Panc1 (cell line): ENCODE data around the gene MYH13. TPM values are rescaled to one million over a fixed set of nuclear protein-coding genes. Genes with fewer than 3 reads are reported as not detected.

Experiments
- ATAC-seq: fragments of 200-7000 bp; cut with Tn5 transposase; 2 replicates; pipeline ENCODE4 v1.9.1; 2020; ENCODE audit warnings: mild to moderate bottlenecking, moderate library complexity
- BruUV-seq: library from RNA; stranded (reverse); fragments of 400-500 nt; replicated peaks from 2 replicates; lab custom pipeline; 2021; lab: Mats Ljungman, UMichigan
- CTCF ChIA-PET: fragments of 300-600 bp; sonication (Branson Sonifier 250); formaldehyde crosslinking; loops from one replicate; lab custom pipeline; 2022; ENCODE audit warnings: antibody characterized with exemption; lab: Charles Lee
- POLR2A ChIA-PET: fragments of 300-600 bp; sonication (Branson Sonifier 250); formaldehyde crosslinking; loops from one replicate; lab custom pipeline; 2022; ENCODE audit warnings: antibody characterized with exemption; lab: Charles Lee
- DNase-seq: peaks from one replicate; pipeline ENCODE4 v3.0.0-alpha.2; 2010; ENCODE audit warnings: low read depth, low spot score
- H3K27ac ChIP-seq: 2 replicates; pipeline ENCODE4 v1.5.1; 2011; ENCODE audit warnings: mild to moderate bottlenecking, low read length, inconsistent platforms
- H3K27me3 ChIP-seq: fragments of 200-500 bp; sonication (Bioruptor generic); 2 replicates; pipeline ENCODE4 v1.6.0; 2014; ENCODE audit warnings: low read length, inconsistent platforms; ENCODE audit not compliant: control insufficient read depth, insufficient read depth
- H3K36me3 ChIP-seq: fragments of 200-500 bp; sonication (Bioruptor generic); 2 replicates; pipeline ENCODE4 v1.5.1; 2014; ENCODE audit warnings: inconsistent platforms, mild to moderate bottlenecking, low read length, moderate library complexity; ENCODE audit not compliant: control insufficient read depth, insufficient read depth
- H3K4me1 ChIP-seq: 2 replicates; pipeline ENCODE4 v1.5.1; 2011; ENCODE audit warnings: inconsistent platforms, mild to moderate bottlenecking, low read length, moderate library complexity; ENCODE audit not compliant: control insufficient read depth, insufficient read depth
- H3K4me3 ChIP-seq, 2 experiments: 2 replicates each; pipeline ENCODE4 v1.5.1; 2011 to 2012; ENCODE audit warnings: low read depth in 2 of 2, low read length in 2 of 2, mild to moderate bottlenecking in 2 of 2, inconsistent platforms in 1 of 2, moderate library complexity in 1 of 2
- H3K9me3 ChIP-seq: fragments of 200-500 bp; sonication (Bioruptor generic); 2 replicates; pipeline ENCODE4 v1.5.1; 2014; ENCODE audit warnings: low read depth, mild to moderate bottlenecking, inconsistent platforms, low read length, moderate library complexity; ENCODE audit not compliant: control insufficient read depth, insufficient read depth
- CTCF ChIP-seq: fragments of 450-650 bp; IDR thresholded peaks from 2 replicates; pipeline ENCODE4 v1.5.1; 2017; ENCODE audit warnings: mild to moderate bottlenecking
- POLR2AphosphoS5 ChIP-seq: IDR thresholded peaks from 2 replicates; pipeline ENCODE4 v1.6.1; 2012; ENCODE audit warnings: mild to moderate bottlenecking, low read depth, low read length, moderate library complexity
- REST ChIP-seq, 2 experiments: IDR thresholded peaks; 2 replicates each; pipeline ENCODE4 v1.6.1; 2011 to 2012; ENCODE audit warnings: low read depth in 2 of 2, control low read depth in 1 of 2, low read length in 1 of 2, mild to moderate bottlenecking in 1 of 2, moderate library complexity in 1 of 2; ENCODE audit not compliant: insufficient read depth in 1 of 2
- SIN3A ChIP-seq: IDR thresholded peaks from 2 replicates; pipeline ENCODE4 v1.6.1; 2012; ENCODE audit warnings: low read depth, mild to moderate bottlenecking, low read length, moderate library complexity, borderline replicate concordance; ENCODE audit not compliant: insufficient read depth
- TCF7L2 ChIP-seq: IDR thresholded peaks from 2 replicates; pipeline ENCODE4 v1.6.1; 2011; ENCODE audit warnings: mild to moderate bottlenecking, low read depth, low read length, inconsistent platforms
- in situ Hi-C: cut with HindIII; loops from 2 replicates; pipeline ENCODE4 v1.10.0; 2016; ENCODE audit warnings: low sequenced_read_pairs, low pct_unique_long_range_greater_than_20kb
- intact Hi-C: fragments of 100-400 bp; cut with micrococcal nuclease; formaldehyde crosslinking; loops from one replicate; pipeline ENCODE4 v1.10.0; 2022; ENCODE audit not compliant: unreplicated experiment
- total RNA-seq: library from RNA; stranded (reverse); gene quantifications from one replicate; pipeline ENCODE4 v1.2.1, GENCODE V29; 2021; ENCODE audit not compliant: unreplicated experiment

The MYH13 gene
- total RNA-seq, 1 experiment from 2014 or later = not detected

GRCh38 chr17:10380631-10381408 is 8.0 kb upstream of the MYH13 start:
- ChIA-PET POLR2A (no interaction called here), CTCF (no interaction called here)
- BruUV-seq = no TSS peak

GRCh38 chr17:10370016-10370608 is 2.7 kb downstream of the MYH13 start:
- no peaks in the 10 kb centered on the region for H3K9me3 ChIP-seq
- no TSS peak for BruUV-seq
- no peaks in the 10 kb centered on the region for H3K27me3 ChIP-seq
- in situ Hi-C loops (no loop called here), intact Hi-C loops (no loop called here)
- no peak overlapping the region for H3K4me3 ChIP-seq
- CTCF ChIA-PET = interaction anchor here (0.6 kb wide), 1 partner anchor 296 kb away, joined by 4 read pairs; no protein-coding TSS in a partner anchor
- POLR2A ChIA-PET = no interaction called here
- TF ChIP-seq SIN3A (no peak), POLR2AphosphoS5 (no peak), CTCF (no peak), TCF7L2 (no peak), REST (IDR thresholded peaks at IDR 0.05; ENCODE audit: insufficient read depth in 1 of 2, low read depth in 2 of 2, low read length in 1 of 2) (no peak)
- no peaks in the 10 kb centered on the region for H3K4me1 ChIP-seq
- ATAC-seq (no peak), DNase-seq (no peak)
- H3K36me3 ChIP-seq = no peaks in the 10 kb centered on the region
- H3K27ac ChIP-seq = no peak overlapping the region

More at GRCh38 chr17:10380631-10381408, 8.0 kb upstream of the MYH13 start:
- in situ Hi-C loops = no loop called here
- Histone ChIP-seq H3K27me3 (no peaks in the 10 kb centered on the region), H3K4me3 (no peak overlapping the region), H3K9me3 (no peaks in the 10 kb centered on the region), H3K27ac (no peak overlapping the region), H3K36me3 (no peaks in the 10 kb centered on the region), H3K4me1 (no peaks in the 10 kb centered on the region)
- intact Hi-C loops = no loop called here
- no peak for DNase-seq
- no peak for ATAC-seq
- no peak for TF ChIP-seq SIN3A
- TF ChIP-seq TCF7L2 = no peak

- H3K4me1 ChIP-seq = no peaks in the 10 kb centered on the region
- TF ChIP-seq TCF7L2 = no peak
- no peak for TF ChIP-seq REST (IDR thresholded peaks at IDR 0.05; ENCODE audit: insufficient read depth in 1 of 2, low read depth in 2 of 2, low read length in 1 of 2)
- no peak for TF ChIP-seq POLR2AphosphoS5
- TF ChIP-seq CTCF = no peak
- no peak for TF ChIP-seq SIN3A
- POLR2A ChIA-PET = no interaction called here
- ATAC-seq = no peak
- CTCF ChIA-PET = no interaction called here
- no peaks in the 10 kb centered on the region for H3K27me3 ChIP-seq
- H3K4me3 ChIP-seq = no peak overlapping the region
- no peak for DNase-seq
- in situ Hi-C loops = no loop called here
- H3K27ac ChIP-seq = no peak overlapping the region
- H3K36me3 ChIP-seq = no peaks in the 10 kb centered on the region
- H3K9me3 ChIP-seq = no peaks in the 10 kb centered on the region
- intact Hi-C loops = no loop called here
- no TSS peak for BruUV-seq
These were observed 3.6 kb downstream of the MYH13 start for GRCh38 chr17:10369239-10369638.
